ENCODE data around the gene GAS2. TPM values are rescaled to one million over a fixed set of nuclear protein-coding genes. Genes with fewer than 3 reads are reported as not detected.
A peak's percentile ranks its signal among the peaks of the same experiment; 100 is the strongest.

Gene GAS2
- total and polyA plus RNA-seq, 2 of the 4 experiments (the other 2 are of a cell fraction), result 0.51 to 0.90 TPM

- TF ChIP-seq CHD1 (IDR thresholded peaks at IDR 0.05; ENCODE audit: low read depth, low read length), result no peak
- TF ChIP-seq RAD21 (IDR thresholded peaks at IDR 0.05; ENCODE audit: low read length), result peak; percentile 76
- no peak for TF ChIP-seq MAFK (IDR thresholded peaks at IDR 0.05; ENCODE audit: low read depth, low read length)
- no peak for TF ChIP-seq MAZ (IDR thresholded peaks at IDR 0.05; ENCODE audit: borderline replicate concordance, low read depth, low read length)
- TF ChIP-seq FOS (IDR thresholded peaks at IDR 0.05; ENCODE audit: low read depth, low read length), result no peak
- no peak for TF ChIP-seq RCOR1 (IDR thresholded peaks at IDR 0.05; ENCODE audit: insufficient replicate concordance, low read length)
- TF ChIP-seq MXI1 (IDR thresholded peaks at IDR 0.05; ENCODE audit: borderline replicate concordance, low read depth, low read length), result no peak
- TF ChIP-seq USF2 (IDR thresholded peaks at IDR 0.05; ENCODE audit: low read depth, low read length), result no peak
- TF ChIP-seq NFE2L2 (IDR thresholded peaks at IDR 0.05; ENCODE audit: low read depth, low read length), result no peak
- no peak for TF ChIP-seq POLR2A (IDR thresholded peaks at IDR 0.05; ENCODE audit: low read depth, low read length)
- TF ChIP-seq CTCF (conservative IDR thresholded peaks at IDR 0.05; ENCODE audit: low read depth, low read length), result peak; percentile 73
- no peak for TF ChIP-seq RFX5 (IDR thresholded peaks at IDR 0.05; ENCODE audit: low read depth, low read length)
- TF ChIP-seq CEBPB (IDR thresholded peaks at IDR 0.05; ENCODE audit: low read depth, low read length), result no peak
- TF ChIP-seq BHLHE40 (IDR thresholded peaks at IDR 0.05; ENCODE audit: low read depth, low read length), result no peak
- TF ChIP-seq ELK1 (IDR thresholded peaks at IDR 0.05; ENCODE audit: borderline replicate concordance, low read depth, low read length), result no peak
- TF ChIP-seq SMC3 (IDR thresholded peaks at IDR 0.05; ENCODE audit: low read depth, low read length), result peak; percentile 52
- Histone ChIP-seq H2BK120ac (ENCODE audit: low read depth, low read length) (no peak overlapping the region), H3K9ac (ENCODE audit: low read depth, low read length) (no peak overlapping the region), H3K27me3 (ENCODE audit: control insufficient read depth, insufficient read depth, low read length) (no peaks in the 10 kb centered on the region), H3K36me3 (ENCODE audit: control insufficient read depth, insufficient read depth, low read length) (no peaks in the 10 kb centered on the region), H2AK9ac (replicated peaks; ENCODE audit: low read depth, low read length, poor library complexity) (no peak overlapping the region), H3K9me3 (ENCODE audit: control insufficient read depth, insufficient read depth, low read length) (no peaks in the 10 kb centered on the region), H3K18ac (ENCODE audit: low read depth, low read length) (no peak overlapping the region), H3K79me1 (ENCODE audit: low read depth in 1 of 2, low read length in 2 of 2) (no peaks in the 10 kb centered on the region), H3K14ac (replicated peaks; ENCODE audit: low read depth, low read length) (no peak overlapping the region), H3K4me1 (ENCODE audit: control insufficient read depth, insufficient read depth, low read length) (0 out of 2 replicates have a peak, but pooled peaks cover 3% of the 10 kb centered on the region), H2BK20ac (ENCODE audit: low read depth, low read length) (no peak overlapping the region), H4K20me1 (ENCODE audit: insufficient read depth, low read length) (no peaks in the 10 kb centered on the region), H4K8ac (ENCODE audit: low read depth in 2 of 2, low read length in 2 of 2) (no peak overlapping the region), H4K91ac (ENCODE audit: insufficient read depth, low read depth, low read length) (no peak overlapping the region), H3K9me1 (ENCODE audit: insufficient read depth, low read length) (no peaks in the 10 kb centered on the region), H3K23ac (ENCODE audit: low read depth, low read length) (no peak overlapping the region), H3K27ac (ENCODE audit: insufficient read depth, low read length) (no peak overlapping the region), H3K56ac (ENCODE audit: extremely low read depth, insufficient read depth, low read length) (no peak overlapping the region), H2AK5ac (ENCODE audit: low read depth, low read length) (no peak overlapping the region), H2BK15ac (ENCODE audit: low read depth, low read length) (no peak overlapping the region), H3K4ac (ENCODE audit: low read depth, low read length) (no peak overlapping the region), H2BK5ac (ENCODE audit: low read depth, low read length, poor library complexity, severe bottlenecking) (no peak overlapping the region), H2AFZ (replicated peaks; ENCODE audit: low read length, poor library complexity) (no peak overlapping the region), H3K4me2 (ENCODE audit: low read depth, low read length) (no peak overlapping the region), H3K4me3 (ENCODE audit: insufficient read depth, low read depth, low read length) (no peak overlapping the region), H4K5ac (ENCODE audit: low read depth, low read length) (no peak overlapping the region)
- DNase-seq (peak; percentile 56), ATAC-seq (ENCODE audit: low read depth) (peak; percentile 83)
- in situ Hi-C loops (cut with MboI; ENCODE audit: low sequenced_read_pairs) (loop anchor here (10.0 kb wide), 1 partner anchor 453 kb away; the partner anchor contains the start of gene SLC17A6), intact Hi-C loops (cut with micrococcal nuclease) (loop anchor here (1.0 to 2.0 kb wide), 4 partner anchors 117 to 542 kb away; no protein-coding TSS in a partner anchor), dilution Hi-C loops (cut with HindIII; ENCODE audit: low sequenced_read_pairs, unreplicated experiment) (no loop called here)
- WGBS, 2 experiments (ENCODE audit: extremely low coverage in 2 of 2, insufficient read length in 1 of 2), result 0 to 100% methylated on average over 1 to 4 of the region's 9 CpGs
- POLR2A ChIA-PET (ENCODE audit: unreplicated experiment), result no interaction called here
- BruUV-seq (replicated peaks), result no TSS peak
- CTCF ChIA-PET, result interaction anchor here (0.6 to 2.0 kb wide), 11 partner anchors 10 to 460 kb away, joined by 3 to 9 read pairs (median 4); no protein-coding TSS in a partner anchor
These were observed 121.2 kb downstream of the GAS2 start for GRCh38 chr11:22787551-22788162.

Measured in IMR-90 (cell line).